Activated T-helper 9 cell treated with anti-CD3 and anti-CD28 coated beads, Interleukin-2, amount 50 U/mL, for 16 hours (primary cell): Measurements from ENCODE around the gene ARL8B.

ENCODE experiments used
- DNase-seq: peaks from one replicate; pipeline ENCODE4 v3.0.0-alpha.2; 2020; ENCODE audit warnings: low read depth

Gene ARL8B

DNA sequence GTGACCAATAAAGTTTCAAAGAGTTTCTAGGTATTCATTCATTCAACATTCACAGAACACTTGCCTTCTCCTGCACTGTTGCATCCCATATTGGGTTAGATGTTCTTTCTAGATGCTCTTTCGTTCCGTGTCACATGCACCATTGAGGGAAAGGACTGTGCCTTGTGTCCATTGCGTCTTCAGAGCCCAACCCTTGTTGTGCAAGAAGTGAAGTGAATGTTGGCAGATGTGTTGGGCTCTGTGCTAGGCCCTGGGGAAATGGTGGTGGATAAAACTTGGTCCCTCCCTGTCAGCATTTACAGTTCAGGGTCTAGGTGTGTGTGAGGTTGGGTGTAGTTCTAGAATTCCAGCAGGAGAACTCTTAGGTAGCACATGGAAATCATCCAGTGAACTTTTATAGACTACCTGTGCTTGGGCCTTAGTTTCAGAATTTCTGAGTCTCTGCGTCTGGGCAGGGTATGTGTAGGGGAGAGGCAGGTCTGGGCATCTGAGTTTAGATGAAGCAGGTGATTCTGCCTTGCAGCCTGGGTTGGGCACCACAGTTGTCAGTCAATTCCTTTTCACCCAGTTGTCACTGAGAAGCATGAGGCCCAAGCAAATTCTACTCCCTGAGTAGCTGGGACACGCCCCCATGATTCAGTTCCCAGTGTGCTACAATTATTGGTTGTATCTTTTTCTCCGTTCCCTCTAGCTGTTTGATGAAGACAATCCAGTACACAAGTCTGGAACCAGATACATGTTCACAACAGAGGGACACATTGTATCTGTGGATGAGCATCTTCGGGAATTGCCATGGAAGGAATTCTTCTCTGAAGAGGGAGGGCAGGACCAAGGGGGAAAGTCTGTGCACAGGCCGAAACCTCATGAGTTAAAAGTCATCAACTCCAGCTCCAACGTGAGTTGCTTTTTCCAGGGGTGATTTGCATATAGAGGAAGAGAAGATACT is 90.8 kb downstream of the ARL8B start:
- DNase-seq, result no peak

GRCh38 chr3:5213574-5213966 is 91.5 kb downstream of the ARL8B start:
- no peak for DNase-seq

GRCh38 chr3:5214352-5214751 is 92.3 kb downstream of the ARL8B start:
- no peak for DNase-seq

DNA sequence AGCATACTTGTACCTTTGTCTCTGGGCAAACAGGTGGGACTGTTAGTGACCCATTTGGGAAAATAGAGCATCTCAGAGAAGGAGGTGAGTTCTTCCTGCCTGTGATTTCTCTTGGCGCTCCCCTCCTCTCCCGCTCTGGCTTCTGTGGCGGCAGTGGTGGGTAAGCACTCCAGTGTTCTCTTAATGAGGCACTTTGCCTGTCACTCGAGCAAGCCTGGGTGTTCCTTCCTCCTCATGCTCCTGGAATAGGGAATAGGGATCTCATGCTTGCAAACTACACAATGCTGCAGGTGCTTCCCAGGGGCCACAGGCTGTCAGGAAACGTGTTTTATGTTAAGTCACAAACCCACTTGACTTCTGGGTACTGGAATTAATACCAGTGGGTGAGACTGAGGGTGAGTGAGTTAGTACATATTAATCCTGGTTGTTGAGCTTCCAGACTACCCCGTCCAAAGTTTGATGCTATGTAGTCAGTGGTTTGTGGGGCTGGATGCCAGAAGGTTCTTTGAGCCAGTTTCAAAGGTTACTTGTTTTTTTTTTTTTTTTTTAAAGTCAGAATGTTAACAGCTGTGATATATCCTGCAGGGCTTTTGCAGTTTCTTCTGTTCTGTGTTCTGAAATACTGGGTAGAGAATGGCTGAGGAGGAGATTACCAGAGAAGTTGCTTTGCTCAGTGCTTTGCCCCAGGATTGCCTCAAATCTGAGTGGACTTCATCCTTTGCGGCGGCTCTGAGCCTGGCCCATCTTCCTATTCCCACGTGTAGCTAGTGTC is 95.9 kb downstream of the ARL8B start:
- no peak for DNase-seq

DNA sequence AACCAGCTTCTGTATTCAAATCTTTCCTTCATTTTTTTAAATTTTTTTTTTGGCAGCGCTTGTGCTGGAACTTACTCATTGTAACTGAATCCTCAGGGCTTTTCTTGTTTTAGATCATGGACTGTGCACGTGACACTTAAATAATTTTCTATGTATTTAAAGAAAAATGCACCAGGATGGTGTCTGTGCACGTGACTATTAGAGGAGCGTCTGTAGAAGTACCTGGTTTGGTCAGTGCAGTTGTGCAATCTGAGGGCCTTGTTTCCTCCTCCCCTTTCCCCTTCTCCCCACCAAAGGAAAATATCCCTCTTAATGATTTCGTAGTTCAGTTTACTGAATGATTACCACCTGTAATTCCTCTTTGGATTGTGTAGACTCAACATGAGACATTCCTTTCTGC is 96.7 kb downstream of the ARL8B start:
- no peak for DNase-seq

DNA sequence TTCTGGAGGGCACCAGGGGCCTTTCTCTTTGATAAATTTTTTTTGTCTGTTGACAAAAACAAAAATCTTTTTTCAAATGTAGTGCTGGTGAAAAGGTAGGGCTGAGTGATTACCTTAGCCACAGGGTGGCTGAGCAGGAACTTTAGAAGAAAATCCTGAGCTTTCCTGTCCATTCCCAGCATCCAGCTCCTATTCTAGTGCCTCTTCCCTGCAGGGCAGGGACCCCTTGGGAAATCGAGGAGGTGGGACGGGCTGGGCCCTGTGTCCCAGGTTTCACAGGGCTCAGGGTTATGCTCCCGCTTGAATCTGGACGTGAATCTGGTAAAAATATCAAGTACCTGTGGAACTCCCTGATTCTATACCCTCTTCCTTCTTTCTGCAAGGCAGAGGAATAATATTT is 97.1 kb downstream of the ARL8B start:
- DNase-seq, result no peak

DNA sequence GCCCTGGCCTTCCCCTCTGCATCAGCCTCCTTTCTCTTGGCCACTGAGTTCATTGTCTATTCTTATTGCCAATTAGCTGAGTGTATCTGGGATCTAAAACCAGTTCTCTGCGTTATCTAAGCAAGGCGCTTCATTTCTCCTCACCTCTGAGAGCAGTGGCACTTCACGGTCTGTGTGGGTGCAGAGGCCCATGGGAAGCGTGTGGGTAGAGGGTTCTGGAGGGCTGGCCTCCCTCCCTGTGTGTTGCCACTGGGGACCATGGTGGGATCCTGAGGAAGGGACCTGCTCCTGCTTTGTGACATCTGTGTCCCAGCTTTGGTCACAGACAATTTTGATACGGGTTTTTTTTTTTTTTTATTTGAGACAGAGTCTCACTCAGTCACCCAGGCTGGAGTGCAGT is 98.1 kb downstream of the ARL8B start:
- DNase-seq, result no peak

GRCh38 chr3:5220667-5221431 is 98.8 kb downstream of the ARL8B start:
- no peak for DNase-seq

- no peak for DNase-seq
These were observed 99.6 kb downstream of the ARL8B start for GRCh38 chr3:5221701-5222100.

DNA sequence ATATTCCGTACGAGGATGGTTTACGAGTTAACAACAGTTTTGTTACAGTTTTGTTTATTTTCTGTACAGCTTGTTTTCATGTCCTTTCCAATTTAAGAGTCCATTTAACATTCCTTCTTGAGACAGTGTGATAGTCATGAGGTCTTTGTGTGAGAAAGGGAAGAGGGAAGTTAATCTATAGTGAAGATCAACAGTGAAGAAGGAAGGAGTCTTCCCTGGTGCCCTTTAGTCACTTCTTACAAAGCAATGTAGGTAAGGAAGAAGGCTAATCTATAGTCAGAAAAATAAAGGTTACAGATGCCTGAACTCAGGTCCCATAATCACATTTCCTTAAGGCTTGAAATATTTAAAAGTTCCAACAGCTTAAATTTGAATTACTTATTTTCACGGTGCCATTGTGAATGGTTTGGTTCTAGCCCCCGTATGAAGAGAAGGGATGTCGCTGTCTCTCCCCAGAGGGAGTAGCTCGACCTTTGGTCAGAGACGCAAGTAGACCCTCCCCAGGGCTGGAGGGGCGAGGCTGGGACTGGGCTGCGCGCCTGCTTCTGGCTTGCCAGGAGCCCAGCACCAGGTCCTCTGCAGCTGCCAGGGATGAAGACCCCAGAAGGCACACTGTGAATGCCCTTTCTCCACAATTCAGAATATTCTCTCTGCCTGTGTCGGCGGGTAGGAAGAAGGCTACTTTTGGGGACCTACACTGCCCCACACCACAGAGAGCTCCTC is 100.4 kb downstream of the ARL8B start:
- DNase-seq, result no peak

- DNase-seq, result no peak
These were observed 104.7 kb downstream of the ARL8B start for GRCh38 chr3:5226783-5227182.

DNA sequence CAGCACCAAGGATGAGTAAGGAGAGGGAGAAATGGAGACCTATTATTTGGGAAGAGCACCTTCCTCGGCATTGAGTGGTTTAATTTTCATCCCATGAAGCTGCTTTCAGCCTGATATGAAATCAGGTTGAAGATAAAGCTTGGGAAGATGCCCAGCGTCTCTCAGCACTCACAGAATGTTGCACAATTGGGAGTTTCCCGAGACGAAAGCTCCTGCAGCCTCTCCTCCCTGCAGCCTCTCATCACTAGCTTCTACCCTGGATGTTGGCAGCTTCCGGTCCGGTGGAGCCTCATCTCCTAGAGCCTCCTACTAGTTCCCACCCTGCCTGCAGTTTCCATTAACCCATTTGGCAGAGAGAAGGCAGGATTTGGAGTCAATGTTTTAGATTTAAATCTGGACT is 105.7 kb downstream of the ARL8B start:
- no peak for DNase-seq

DNA sequence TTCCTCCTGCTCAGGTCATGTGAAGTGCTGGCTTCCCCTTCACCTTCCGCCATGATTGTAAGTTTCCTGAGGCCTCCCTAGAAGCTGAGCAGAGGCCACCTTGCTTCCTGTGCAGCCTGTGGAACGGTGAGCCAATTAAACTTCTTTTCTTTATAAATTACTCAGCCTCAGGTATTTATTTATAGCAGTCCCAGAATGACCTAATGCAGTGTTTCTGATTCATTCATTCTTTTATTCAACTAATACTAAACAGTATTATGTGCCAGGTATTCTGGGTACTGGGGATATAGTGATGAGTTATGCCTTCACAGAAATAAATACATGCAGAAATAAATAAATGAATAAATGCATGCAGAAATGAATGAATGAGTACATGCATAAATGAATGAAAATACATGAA is 107.3 kb downstream of the ARL8B start:
- no peak for DNase-seq
